HepG2 (cell line): ENCODE data around the gene CYP4F22. TPM values are rescaled to one million over a fixed set of nuclear protein-coding genes. Genes with fewer than 3 reads are reported as not detected.

Source experiments
- HMGXB4 ChIP-seq, 2 experiments: sonication (generic) in 1 of 2; formaldehyde crosslinking in 1 of 2; IDR thresholded peaks; 2 replicates each; pipeline versions ENCODE4 v1.4.0 to v1.6.1; 2018 to 2020; ENCODE audit warnings: missing genetic modification reagents in 2 of 2, borderline replicate concordance in 1 of 2, low read depth in 1 of 2, mild to moderate bottlenecking in 1 of 2, missing biosample characterization in 1 of 2
- HOXD1 ChIP-seq: sonication (generic); formaldehyde crosslinking; IDR thresholded peaks from 2 replicates; pipeline ENCODE4 v1.5.0; 2020; ENCODE audit warnings: missing genetic modification reagents
- MAZ ChIP-seq, 2 experiments: sonication (generic) in 1 of 2; formaldehyde crosslinking in 1 of 2; IDR thresholded peaks; 2 replicates each; pipeline versions ENCODE4 v1.5.0 to v1.6.1; 2012 to 2020; ENCODE audit warnings: low read depth in 2 of 2, mild to moderate bottlenecking in 2 of 2, borderline replicate concordance in 1 of 2, improper control_type of control experiment in 1 of 2, low read length in 1 of 2, missing genetic modification reagents in 1 of 2, moderate library complexity in 1 of 2
- MEIS2 ChIP-seq: sonication (generic); formaldehyde crosslinking; IDR thresholded peaks from 2 replicates; pipeline ENCODE4 v1.9.0; 2021; ENCODE audit warnings: mild to moderate bottlenecking, missing genetic modification reagents
- ONECUT2 ChIP-seq: sonication (generic); formaldehyde crosslinking; IDR thresholded peaks from 2 replicates; pipeline ENCODE4 v1.4.0; 2020; ENCODE audit warnings: missing genetic modification reagents
- PHB2 ChIP-seq: fragments of 450-650 bp; IDR thresholded peaks from 2 replicates; pipeline ENCODE4 v1.6.1; 2018; ENCODE audit not compliant: partially characterized antibody
- ZFP41 ChIP-seq: sonication (generic); formaldehyde crosslinking; IDR thresholded peaks from 2 replicates; pipeline ENCODE4 v1.4.0; 2020; ENCODE audit warnings: mild to moderate bottlenecking, missing genetic modification reagents, borderline replicate concordance
- ZNF441 ChIP-seq: sonication (generic); formaldehyde crosslinking; IDR thresholded peaks from 2 replicates; pipeline ENCODE4 v1.7.0; 2021; ENCODE audit warnings: missing genetic modification reagents, borderline replicate concordance
- ZNF770 ChIP-seq: sonication (generic); formaldehyde crosslinking; IDR thresholded peaks from 2 replicates; pipeline ENCODE4 v1.5.0; 2020; ENCODE audit warnings: mild to moderate bottlenecking, missing genetic modification reagents
- ZNF788 ChIP-seq: sonication (generic); formaldehyde crosslinking; IDR thresholded peaks from 2 replicates; pipeline ENCODE4 v1.5.0; 2020; ENCODE audit warnings: mild to moderate bottlenecking, missing genetic modification reagents, borderline replicate concordance
- ZNF891 ChIP-seq: sonication (generic); formaldehyde crosslinking; IDR thresholded peaks from 2 replicates; pipeline ENCODE4 v1.5.0; 2020; ENCODE audit warnings: mild to moderate bottlenecking, missing genetic modification reagents
- polyA plus RNA-seq, 8 experiments: library from polyadenylated mRNA; depleted of rRNA in 3 of 8; stranded (reverse) in 7 of 8; unstranded in 1 of 8; fragments of >200 nt; fragmentation: Illumina TruSeq in 4 of 8; extraction: Trizol in 4 of 8; gene quantifications; 2 replicates each; pipeline versions ENCODE4 v1.2.1 to v1.2.3, GENCODE V29; 2011 to 2016; ENCODE audit warnings: low read depth in 4 of 8, missing spikeins in 1 of 8, mixed read lengths in 1 of 8; ENCODE audit not compliant: insufficient read depth in 1 of 8
- total RNA-seq, 5 experiments: library from RNA; depleted of rRNA; stranded (reverse); fragments of >200 nt; fragmentation: Illumina TruSeq; extraction: Trizol; gene quantifications; 2 replicates each; pipeline ENCODE4 v1.2.3, GENCODE V29; 2016; ENCODE audit warnings: low read depth in 1 of 5
- TF ChIP-seq, protein P1 (sequence below): sonication (generic); formaldehyde crosslinking; IDR thresholded peaks from 2 replicates; pipeline ENCODE4 v1.8.1; 2022; ENCODE audit warnings: low read depth, mild to moderate bottlenecking, missing genetic modification reagents

The CYP4F22 gene
- total and polyA plus RNA-seq, 2 of the 13 experiments (the other 11 are each of a cell fraction or from before 2014, with no cell fraction given), result 0.05 TPM; not detected in 1

DNA sequence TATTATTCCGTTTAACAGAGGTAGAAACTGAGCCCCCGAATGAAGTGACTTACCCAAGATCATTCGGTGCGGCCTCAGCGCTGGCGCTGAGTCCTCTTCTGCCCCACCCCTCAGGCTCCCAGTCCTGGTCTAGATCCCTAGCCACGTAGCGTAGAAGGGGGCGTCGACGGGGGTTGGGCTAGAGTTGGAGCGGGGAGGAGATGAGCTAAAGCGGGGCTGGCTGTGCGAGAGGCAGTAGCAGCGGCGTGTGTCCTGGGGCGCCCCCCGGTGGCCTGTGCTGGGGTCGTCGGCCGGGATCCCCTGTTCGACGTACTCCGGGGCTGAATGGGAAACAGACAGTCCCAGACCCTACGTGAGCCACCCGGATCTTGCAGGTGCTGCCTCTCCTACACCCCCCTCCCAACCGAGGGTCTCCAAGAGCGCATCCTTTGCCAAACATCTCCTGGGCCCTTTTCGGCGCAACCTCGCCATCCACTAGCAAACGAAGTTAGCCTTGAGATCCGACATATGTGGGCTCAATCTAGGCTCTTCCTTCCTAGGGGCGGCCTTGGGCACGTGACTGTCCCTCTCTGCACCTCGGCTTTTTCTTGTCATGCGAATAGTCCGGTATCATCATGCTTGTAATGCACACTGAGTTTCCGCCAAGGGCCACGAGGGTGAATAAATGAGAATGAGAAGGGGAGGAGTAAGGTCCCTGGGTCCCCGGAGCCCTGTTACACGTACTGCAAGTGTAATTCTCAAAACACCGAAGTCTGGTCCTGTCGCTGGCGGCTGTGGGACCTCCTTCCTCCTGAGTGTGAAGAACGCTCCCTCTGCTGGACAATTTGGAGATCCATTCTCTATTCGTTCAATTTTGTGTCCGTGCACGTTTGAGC, 47.7 kb downstream of the CYP4F22 start (continued):
- TF ChIP-seq ZNF891 (CRISPR knock-in tag), result 0 out of 2 replicates have a peak, but pooled peaks have one; percentile 58
- peak; percentile 55; the same call in 1 of the 2 replicates for TF ChIP-seq ZNF788 (CRISPR knock-in tag)
- no peak for TF ChIP-seq PHB2
- TF ChIP-seq HMGXB4 (CRISPR knock-in tag; IDR thresholded peaks at IDR 0.05; ENCODE audit: borderline replicate concordance in 1 of 2, low read depth in 1 of 2), result peak; percentile 43 to 62; a peak in 3 of 4 replicates
- peak; percentile 74; the same call in 1 of the 2 replicates for TF ChIP-seq ZFP41 (CRISPR knock-in tag)
- 0 out of 2 replicates have a peak, but pooled peaks have one; percentile 21 for TF ChIP-seq MEIS2 (CRISPR knock-in tag)
- TF ChIP-seq ZNF441 (CRISPR knock-in tag), result peak; percentile 51; the same call in 1 of the 2 replicates
- TF ChIP-seq ZNF770 (CRISPR knock-in tag), result peak; percentile 54
- TF ChIP-seq MAZ (IDR thresholded peaks at IDR 0.05; ENCODE audit: borderline replicate concordance, low read depth, low read length), result peak; percentile 84; the same call in 1 of the 2 replicates
- TF ChIP-seq MAZ (CRISPR knock-in tag; IDR thresholded peaks at IDR 0.05; ENCODE audit: low read depth), result peak; percentile 42; the same call in 1 of the 2 replicates
- 0 out of 2 replicates have a peak, but pooled peaks have one; percentile 36 for TF ChIP-seq HOXD1 (CRISPR knock-in tag)
- no peak for TF ChIP-seq ONECUT2
- TF ChIP-seq, protein P1, sequence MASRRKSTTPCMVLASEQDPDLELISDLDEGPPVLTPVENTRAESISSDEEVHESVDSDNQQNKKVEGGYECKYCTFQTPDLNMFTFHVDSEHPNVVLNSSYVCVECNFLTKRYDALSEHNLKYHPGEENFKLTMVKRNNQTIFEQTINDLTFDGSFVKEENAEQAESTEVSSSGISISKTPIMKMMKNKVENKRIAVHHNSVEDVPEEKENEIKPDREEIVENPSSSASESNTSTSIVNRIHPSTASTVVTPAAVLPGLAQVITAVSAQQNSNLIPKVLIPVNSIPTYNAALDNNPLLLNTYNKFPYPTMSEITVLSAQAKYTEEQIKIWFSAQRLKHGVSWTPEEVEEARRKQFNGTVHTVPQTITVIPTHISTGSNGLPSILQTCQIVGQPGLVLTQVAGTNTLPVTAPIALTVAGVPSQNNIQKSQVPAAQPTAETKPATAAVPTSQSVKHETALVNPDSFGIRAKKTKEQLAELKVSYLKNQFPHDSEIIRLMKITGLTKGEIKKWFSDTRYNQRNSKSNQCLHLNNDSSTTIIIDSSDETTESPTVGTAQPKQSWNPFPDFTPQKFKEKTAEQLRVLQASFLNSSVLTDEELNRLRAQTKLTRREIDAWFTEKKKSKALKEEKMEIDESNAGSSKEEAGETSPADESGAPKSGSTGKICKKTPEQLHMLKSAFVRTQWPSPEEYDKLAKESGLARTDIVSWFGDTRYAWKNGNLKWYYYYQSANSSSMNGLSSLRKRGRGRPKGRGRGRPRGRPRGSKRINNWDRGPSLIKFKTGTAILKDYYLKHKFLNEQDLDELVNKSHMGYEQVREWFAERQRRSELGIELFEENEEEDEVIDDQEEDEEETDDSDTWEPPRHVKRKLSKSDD (CRISPR knock-in tag), result no peak
